Kidney (tissue), 14 donors: Measurements from ENCODE around the gene POGK. TPM values are rescaled to one million over a fixed set of nuclear protein-coding genes. Genes with fewer than 3 reads are reported as not detected.

ENCODE experiments used
- DNase-seq, 5 donors: peaks; one replicate each; pipeline ENCODE4 v3.0.0-alpha.2; 2013 to 2020
- FAIRE-seq: peaks from 2 replicates; lab custom pipeline; 2012; peaks lifted over from hg19 to GRCh38; lab: Jason Lieb, UNC
- H3K27ac ChIP-seq, 2 donors: one replicate each; pipeline ENCODE4 v1.7.0; 2013; ENCODE audit warnings: low read depth in 2 of 2, low read length in 2 of 2, inconsistent platforms in 1 of 2
- H3K27me3 ChIP-seq: one replicate; pipeline ENCODE4 v1.7.1; 2013; ENCODE audit warnings: low read length, inconsistent platforms; ENCODE audit not compliant: control insufficient read depth, insufficient read depth
- H3K36me3 ChIP-seq, 3 donors: one replicate each; pipeline versions ENCODE4 v1.7.0 to v1.7.1; 2013; ENCODE audit warnings: low read length in 3 of 3, control low read depth in 1 of 3, inconsistent platforms in 1 of 3; ENCODE audit not compliant: insufficient read depth in 3 of 3, control insufficient read depth in 2 of 3
- H3K4me1 ChIP-seq, 3 donors: one replicate each; pipeline versions ENCODE4 v1.7.0 to v1.7.1; 2013; ENCODE audit warnings: low read length in 3 of 3, inconsistent platforms in 1 of 3, low read depth in 1 of 3; ENCODE audit not compliant: control insufficient read depth in 2 of 3, insufficient read depth in 2 of 3
- H3K4me3 ChIP-seq, 3 donors: one replicate each; pipeline versions ENCODE4 v1.7.0 to v1.8.1; 2013; ENCODE audit warnings: low read length in 3 of 3, control low read depth in 1 of 3, inconsistent platforms in 1 of 3
- H3K9ac ChIP-seq, 3 donors: one replicate each; pipeline versions ENCODE4 v1.7.0 to v1.7.1; 2013; ENCODE audit warnings: low read length in 3 of 3, control low read depth in 1 of 3, inconsistent platforms in 1 of 3
- H3K9me3 ChIP-seq, 3 donors: one replicate each; pipeline versions ENCODE4 v1.7.0 to v1.7.1; 2013; ENCODE audit warnings: low read length in 3 of 3, control low read depth in 1 of 3, inconsistent platforms in 1 of 3; ENCODE audit not compliant: control insufficient read depth in 2 of 3, insufficient read depth in 1 of 3
- CTCF ChIP-seq: IDR thresholded peaks from 3 replicates; pipeline ENCODE4 v1.5.1; 2012; ENCODE audit warnings: mild to moderate bottlenecking, moderate library complexity, borderline replicate concordance; ENCODE audit not compliant: insufficient read depth; ENCODE audit errors: extremely low read depth
- intact Hi-C: fragments of 100-400 bp; cut with DNase I; formaldehyde crosslinking; loops from one replicate; pipeline ENCODE4 v1.11.1; 2022
- polyA plus RNA-seq: library from polyadenylated mRNA; stranded (reverse); fragments of 350-450 nt; fragmentation: Illumina TruSeq; extraction: RNeasy Lipid Tissue Mini Kit (QIAGEN cat#74804); gene quantifications from one replicate; pipeline ENCODE4 v1.2.3, GENCODE V29; 2014; ENCODE audit warnings: low read depth, low replicate concordance; ENCODE audit not compliant: insufficient read depth
- total RNA-seq: library from RNA; stranded (reverse); fragmentation: NEBNext Ultra II Directional; extraction: Animal tissue kit (Norgen Biotek cat#: 25700); gene quantifications from one replicate; pipeline ENCODE4 v1.2.1, GENCODE V29; 2021
- donor health status: control.
- donor health status: control.
- donor health status: control.
- donor health status: control.
- donor health status: control.
- donor health status: DM: yes; HTN: yes; CAD: no.
- donor health status: Normal renal cell carcinoma (clear cell type).

POGK gene
- total and polyA plus RNA-seq, 2 donors from 2014 or later = 13.1 to 40.7 TPM

- no peak for TF ChIP-seq CTCF
- Histone ChIP-seq H3K9ac (no peak overlapping the region), H3K4me3 (no peak overlapping the region), H3K9me3 (no peaks in the 10 kb centered on the region), H3K27ac (no peak overlapping the region), H3K4me1 (no peaks in the 10 kb centered on the region), H3K36me3 (peaks cover 5 to 26% (median 11%) of the 10 kb centered on the region in 3 donors), H3K27me3 (no peaks in the 10 kb centered on the region)
- intact Hi-C loops = no loop called here
- no peak for DNase-seq
- no peak for FAIRE-seq
Observed at GRCh38 chr1:166865926-166866325, 26.7 kb downstream of the POGK start.

DNA sequence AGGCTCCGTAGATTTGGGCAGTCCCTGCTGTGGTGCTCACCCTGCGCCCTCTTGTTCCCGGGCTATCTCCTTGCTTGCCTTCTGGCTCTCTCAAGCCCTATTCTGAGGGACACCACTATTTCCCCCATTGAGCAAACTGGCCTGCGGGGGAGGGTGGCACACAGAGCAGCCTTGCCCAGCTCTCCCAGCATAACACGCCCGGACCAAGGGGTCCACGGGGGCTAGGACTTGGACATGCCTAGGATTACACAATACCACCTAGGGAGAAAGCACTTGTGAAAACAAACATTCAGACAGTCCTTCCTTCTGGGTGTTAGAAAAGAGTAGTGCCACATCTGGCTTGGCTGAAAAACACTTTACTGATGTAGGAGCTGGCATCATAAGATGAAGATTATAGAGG is 29.4 kb downstream of the POGK start:
- no peak overlapping the region for H3K27ac ChIP-seq
- FAIRE-seq (no peak), DNase-seq (peak in 1 of 5 donors; percentile 59)
- H3K9me3 ChIP-seq = no peaks in the 10 kb centered on the region
- H3K9ac ChIP-seq = no peak overlapping the region
- intact Hi-C loops = no loop called here
- no peaks in the 10 kb centered on the region for H3K27me3 ChIP-seq
- no peak overlapping the region for H3K4me3 ChIP-seq
- peaks cover 0 to 4% (median 0%) of the 10 kb centered on the region in 3 donors for H3K4me1 ChIP-seq
- peaks cover 0 to 12% (median 0%) of the 10 kb centered on the region in 3 donors for H3K36me3 ChIP-seq
- TF ChIP-seq CTCF = no peak

GRCh38 chr1:166869318-166870099 is 30.2 kb downstream of the POGK start:
- FAIRE-seq (no peak), DNase-seq (no peak)
- H3K27me3 ChIP-seq = no peaks in the 10 kb centered on the region
- peaks cover 0 to 4% (median 2%) of the 10 kb centered on the region in 3 donors for H3K4me1 ChIP-seq
- no peaks in the 10 kb centered on the region for H3K9me3 ChIP-seq
- H3K4me3 ChIP-seq = no peak overlapping the region
- no peak overlapping the region for H3K27ac ChIP-seq
- H3K36me3 ChIP-seq = peaks cover 0 to 8% (median 0%) of the 10 kb centered on the region in 3 donors
- no peak overlapping the region for H3K9ac ChIP-seq
- intact Hi-C loops = no loop called here
- no peak for TF ChIP-seq CTCF
